GM19467 (cell line): ENCODE results near the gene SYNDIG1.

Experiments used
- ATAC-seq: cut with Tn5 transposase; IDR thresholded peaks from one replicate; pipeline ENCODE4 v1.9.1; 2021; ENCODE audit warnings: mild to moderate bottlenecking, moderate library complexity; ENCODE audit not compliant: unreplicated experiment

Gene SYNDIG1

DNA sequence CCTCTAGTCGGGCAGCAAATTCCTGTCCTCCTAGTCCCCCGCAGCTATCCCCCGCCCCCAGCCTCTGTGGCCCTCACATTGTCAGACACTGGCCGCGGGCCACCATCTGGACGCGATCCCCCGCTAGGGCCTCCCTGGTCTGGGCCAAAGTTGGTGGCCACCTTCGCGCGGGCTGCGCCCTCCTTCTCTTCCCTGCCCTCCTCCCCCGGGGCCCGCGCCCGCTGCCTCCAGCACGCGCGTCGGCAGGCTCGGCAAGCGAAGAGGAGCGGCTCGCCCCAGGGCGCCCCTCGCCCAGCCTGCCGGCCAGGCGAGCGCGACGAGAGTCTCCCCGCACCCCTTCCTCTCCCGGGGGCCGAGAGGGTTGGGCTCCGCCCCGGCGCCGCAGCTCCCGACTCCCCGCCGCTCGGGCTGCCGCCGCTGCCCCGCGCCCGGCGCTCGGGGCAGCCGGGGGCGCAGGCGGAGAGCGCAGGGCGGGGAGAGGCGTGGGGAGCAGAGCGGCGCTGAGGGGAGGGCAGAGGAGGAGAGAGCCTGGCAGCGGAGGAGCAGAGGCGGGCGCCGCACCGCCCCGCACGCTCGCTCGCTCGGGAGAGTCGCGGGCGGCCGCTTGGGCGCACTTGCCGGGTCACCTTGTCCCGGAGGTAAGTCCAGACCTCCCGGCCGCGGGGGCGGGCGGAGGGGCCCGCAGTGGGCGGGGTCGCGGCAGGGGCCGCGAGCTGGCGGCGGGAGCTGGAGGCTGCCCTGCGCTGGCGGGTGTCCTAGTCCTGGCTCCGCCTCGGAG is at the start of gene SYNDIG1:
Gene SYNDIG1 (plus strand): TSS at position 514 of the 778 bp plus-strand sequence. CDS start 73,469 bp downstream, outside the sequence.
- no peak for ATAC-seq

DNA sequence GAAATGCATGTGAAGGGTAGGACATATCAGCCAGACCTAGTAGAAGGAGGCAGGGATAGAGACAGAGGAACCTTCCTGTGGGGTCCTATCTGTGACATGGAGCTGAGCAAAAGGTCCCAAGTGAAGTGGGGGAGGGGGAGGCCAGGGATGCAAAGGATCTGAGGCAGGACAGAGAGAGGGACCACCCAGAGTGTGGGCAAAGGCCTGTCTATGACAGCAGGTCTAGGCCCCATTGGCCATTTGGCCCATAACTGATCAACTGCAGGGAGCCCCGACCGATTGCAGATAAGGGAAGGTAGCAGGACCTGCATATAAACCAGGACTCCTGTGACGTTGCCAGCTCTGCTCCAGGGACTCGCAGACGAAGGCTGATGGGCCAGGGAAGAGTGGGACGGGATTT is 49.6 kb upstream of the SYNDIG1 start:
- ATAC-seq = no peak

DNA sequence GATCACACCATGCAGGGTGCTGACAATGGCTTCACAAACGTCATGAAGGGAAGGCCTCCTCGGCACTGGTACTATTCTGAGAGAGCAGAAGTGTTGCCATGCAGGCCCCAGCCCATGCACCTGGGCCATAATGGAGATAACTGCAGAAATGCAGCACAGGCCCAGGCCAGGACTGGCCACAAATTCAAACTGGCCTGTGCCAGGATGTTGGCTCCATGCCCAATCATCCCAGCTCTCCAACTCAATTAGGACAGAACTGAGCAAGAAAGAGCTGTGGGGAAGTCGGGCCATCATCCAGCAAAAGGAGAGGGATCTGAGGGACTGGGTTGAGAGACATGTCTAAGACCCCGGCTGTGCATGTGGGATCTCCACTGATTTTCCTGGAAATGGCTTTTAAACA is 48.9 kb upstream of the SYNDIG1 start:
- ATAC-seq = no peak

GRCh38 chr20:24421071-24421470 is 48.4 kb upstream of the SYNDIG1 start:
- no peak for ATAC-seq

- no peak for ATAC-seq
These were observed 47.2 kb upstream of the SYNDIG1 start for GRCh38 chr20:24422091-24422760.

DNA sequence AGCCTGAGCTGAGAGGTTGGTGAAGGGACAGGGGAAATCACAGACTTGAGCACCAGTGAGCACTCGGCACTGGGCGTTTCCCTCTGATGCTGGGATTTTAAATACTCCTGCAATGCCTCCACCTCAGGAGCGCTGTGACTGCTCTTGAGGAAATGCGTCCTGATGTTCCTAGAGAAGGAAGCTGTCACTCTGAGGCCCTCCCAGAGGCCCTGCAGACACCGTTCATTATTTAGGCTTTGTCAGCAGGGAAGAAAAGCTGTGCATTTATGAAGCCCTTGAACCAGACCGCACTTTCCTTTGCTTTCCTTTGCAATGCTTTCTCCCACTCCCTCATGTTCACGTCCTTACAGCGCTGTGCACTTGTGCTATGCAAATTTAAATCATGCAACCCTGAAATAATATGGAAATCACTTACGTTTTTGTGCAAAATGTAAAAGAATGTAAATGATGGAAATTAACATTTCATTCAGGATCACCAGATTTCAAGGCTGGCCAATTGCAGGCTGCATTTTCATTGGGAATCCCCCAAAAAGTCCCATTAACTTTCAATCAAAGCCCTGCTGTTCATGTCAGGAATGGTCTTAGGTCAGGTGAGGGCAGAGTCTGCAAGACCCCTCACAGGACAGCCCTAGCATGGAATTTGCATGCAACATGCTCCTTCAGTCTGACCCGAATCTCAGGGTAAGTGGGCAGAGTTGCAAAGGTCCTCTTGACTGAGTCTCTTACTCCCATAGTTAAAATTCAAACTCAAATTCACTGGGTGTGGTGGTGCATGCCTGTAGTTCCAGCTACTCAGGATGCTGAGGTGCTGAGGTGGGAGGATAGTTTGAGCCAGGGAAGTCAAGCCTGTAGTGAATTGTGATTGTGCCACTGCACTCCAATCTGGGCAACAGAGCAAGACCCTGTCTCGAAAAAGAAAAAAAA is 45.8 kb upstream of the SYNDIG1 start:
- no peak for ATAC-seq

DNA sequence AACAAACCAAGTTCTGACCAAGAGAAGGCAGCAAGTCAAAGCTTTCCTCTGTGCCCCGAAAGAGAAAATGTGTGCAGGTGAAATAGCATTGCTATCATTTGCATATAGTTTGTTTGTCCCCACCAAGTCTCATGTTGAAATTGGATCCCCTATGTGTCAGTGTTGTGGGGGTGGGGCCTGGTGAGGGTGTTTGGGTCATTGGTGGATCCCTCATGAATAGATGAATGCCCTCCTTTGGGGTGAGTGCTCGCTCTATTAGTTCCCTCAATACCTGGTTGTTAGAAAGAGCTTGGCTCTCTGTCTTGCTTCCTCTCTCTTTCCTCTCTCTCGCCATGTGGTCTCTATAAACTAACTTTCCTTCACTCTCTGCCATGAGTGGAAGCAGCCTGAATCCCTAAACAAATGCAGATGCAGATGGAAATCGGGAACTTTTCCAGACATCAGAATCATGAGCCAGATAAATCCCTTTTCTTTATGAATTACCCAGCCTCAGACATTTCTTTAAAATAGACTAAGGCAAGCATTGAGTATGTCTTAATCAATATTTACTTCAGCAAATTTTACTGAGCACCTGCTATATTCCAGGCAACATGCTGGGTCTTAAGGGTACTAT is 43.8 kb upstream of the SYNDIG1 start:
- ATAC-seq = no peak

DNA sequence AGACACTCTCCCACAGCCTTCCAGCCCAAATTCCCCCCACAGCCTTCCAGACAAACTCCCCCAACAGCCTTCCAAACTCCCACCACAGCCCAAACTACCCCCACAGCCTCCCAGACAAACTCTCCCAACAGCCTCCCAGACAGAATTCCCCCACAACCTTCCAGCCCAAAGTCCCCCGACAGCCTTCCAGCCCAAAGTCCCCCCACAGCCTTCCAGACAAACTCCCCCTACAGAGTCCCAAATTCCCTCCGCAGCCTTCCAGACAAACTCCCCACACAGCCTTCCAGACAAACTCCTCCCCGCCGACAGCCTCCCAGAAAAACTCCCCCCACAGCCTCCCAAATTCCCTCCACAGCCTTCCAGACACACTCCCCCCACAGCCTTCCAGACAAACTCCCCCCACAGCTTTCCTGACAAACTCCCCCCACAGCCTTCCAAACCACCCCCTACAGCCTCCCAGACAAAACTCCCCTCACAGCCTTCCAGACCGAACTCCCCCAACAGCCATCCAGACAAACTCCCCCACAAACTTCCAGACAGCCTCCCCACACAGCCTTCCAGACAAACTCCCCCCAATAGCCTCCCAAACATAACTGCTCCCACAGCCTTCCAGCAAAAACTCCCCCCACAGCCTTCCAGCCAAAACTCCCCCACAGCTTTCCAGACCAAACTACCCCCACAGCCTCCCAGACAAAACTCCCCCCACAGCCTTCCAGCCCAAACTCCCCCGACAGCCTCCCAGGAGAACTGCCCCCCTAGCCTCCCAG is 38.0 kb upstream of the SYNDIG1 start:
- no peak for ATAC-seq

DNA sequence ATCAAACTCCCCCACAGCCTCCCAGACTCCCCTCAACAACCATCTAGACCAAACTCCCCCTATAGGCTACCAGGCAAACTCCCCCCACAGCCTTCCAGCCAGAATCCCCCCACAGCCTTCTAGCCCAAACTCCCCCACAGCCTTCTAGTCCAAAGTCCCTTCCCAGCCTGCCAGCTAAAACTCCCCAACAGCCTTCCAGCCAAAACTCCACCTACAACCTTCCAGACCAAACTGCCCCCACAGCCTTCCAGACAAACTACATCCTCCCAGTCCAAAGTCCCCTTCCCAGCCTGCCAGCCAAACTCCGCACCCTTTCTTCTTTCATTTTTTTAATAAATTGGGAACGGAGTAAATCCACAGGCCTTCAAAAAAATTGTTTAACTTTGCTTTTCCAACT is 37.4 kb upstream of the SYNDIG1 start:
- no peak for ATAC-seq

GRCh38 chr20:24436160-24436559 is 33.3 kb upstream of the SYNDIG1 start:
- ATAC-seq = no peak

GRCh38 chr20:24437196-24438082 is 32.0 kb upstream of the SYNDIG1 start:
- no peak for ATAC-seq

GRCh38 chr20:24438331-24438730 is 31.1 kb upstream of the SYNDIG1 start:
- ATAC-seq = no peak

DNA sequence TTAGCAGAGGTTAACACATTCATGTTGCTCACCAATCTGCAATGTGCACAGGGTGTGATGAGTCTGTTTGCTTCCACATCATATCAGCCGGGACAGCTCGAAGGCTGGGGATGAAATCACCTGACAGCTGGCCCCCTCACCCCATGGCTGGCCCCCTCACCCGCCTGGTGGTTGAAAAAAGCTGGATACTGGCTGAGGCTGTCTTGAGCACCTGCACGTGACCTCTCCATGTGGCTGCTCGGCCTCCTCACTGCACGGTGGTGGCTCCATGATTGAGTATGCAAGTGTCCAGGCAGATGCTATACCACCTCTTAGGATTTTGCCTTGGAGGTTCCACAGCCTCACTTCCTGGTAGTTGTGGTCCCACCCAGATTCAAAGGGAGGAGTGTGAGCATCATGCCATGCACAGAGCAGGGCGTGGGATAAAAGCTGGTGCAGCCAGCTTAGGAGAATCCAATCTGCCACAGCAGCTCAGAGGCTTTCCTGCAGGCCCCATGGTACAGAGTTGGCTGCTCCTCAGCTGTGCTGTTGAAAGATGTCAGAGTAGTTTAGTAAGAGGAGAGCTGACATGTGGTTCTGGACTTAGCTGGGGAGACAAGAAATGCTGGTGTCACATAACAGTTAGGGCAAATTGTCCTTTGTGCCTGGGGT is 29.6 kb upstream of the SYNDIG1 start:
- no peak for ATAC-seq

DNA sequence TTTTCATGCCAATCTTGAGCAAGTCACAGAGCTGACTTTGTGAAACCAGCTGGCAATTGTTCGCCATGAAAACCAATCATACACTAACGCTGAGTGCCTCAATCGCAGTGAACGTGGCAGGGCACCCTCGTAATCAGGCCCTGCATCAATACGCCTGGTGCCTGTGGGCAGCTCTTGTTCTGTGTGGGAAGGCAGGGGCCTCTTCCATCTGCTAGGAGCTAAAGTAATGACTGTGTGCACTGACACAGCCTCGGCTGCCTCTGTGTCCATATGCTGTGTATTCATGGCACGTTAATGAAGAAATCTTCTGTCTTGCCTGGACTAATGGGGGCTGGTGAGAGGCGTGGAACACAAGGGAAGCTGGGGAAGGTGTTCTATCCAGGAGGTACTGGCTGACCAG is 27.8 kb upstream of the SYNDIG1 start:
- no peak for ATAC-seq

DNA sequence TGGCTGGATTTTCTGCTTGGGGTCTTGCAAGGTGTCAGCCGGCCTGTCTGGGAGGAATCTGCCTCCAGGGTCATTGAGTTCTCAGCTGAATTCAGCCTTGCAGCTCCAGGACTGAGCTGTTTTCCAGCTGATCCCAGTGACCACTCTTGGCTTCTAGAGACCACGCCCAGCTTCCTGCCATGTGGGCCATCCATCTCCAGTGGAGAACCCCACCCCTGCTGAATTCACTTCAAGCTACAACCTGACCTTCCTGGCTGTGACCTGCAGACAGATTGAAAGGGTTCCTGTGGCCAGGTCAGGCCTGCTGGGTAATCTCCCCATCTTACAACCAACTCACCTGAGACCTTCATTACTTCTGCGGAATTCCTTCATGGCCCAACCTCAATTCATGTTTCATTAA is 26.5 kb upstream of the SYNDIG1 start:
- ATAC-seq = no peak

GRCh38 chr20:24443436-24443835 is 26.0 kb upstream of the SYNDIG1 start:
- no peak for ATAC-seq

- ATAC-seq = no peak
These were observed 24.8 kb upstream of the SYNDIG1 start for GRCh38 chr20:24444526-24445190.

DNA sequence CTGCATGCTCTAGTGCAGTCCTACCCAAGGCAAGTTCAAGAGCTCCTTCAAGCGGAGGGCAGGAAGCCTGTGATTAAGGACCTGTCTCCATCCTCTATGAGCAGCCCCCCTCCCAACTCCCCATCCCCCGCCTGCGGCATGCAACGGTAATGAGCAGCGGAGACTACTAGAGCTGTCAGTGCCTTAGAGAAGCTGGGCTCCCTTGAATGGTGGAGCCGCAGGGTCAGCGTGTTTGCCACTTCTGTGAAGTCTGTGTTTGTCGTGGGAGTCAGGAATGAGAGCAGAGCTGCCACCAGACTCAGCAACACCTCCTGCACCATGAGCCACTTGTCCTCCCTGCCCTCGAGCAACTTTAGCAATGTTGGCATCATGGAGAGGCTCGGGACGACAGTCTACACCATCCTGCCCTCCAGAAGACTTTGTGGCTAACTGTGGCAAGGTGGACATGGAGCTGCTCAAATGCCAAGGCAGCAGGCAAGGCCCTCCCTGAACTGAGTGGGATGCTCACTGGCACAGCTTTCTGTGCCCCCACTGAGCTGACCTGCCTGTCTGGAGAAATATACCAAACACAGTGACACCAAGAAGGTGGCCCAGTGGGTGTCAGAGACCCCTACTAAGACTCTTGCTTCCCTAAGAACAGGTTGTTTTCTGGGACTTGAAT is 23.8 kb upstream of the SYNDIG1 start:
- ATAC-seq = no peak
